H54 (cell line): ENCODE results near the gene ODC1.
"Not testable (repeated sequence)": the region's sequence is repeated elsewhere in the genome, so short reads cannot be mapped to it uniquely, and the experiment has no call there.

Experiments used
- DNase-seq: peaks from one replicate; pipeline ENCODE4 v3.0.0; 2011; ENCODE audit warnings: low spot score, mixed read lengths; ENCODE audit not compliant: insufficient read length
- FAIRE-seq: peaks from 3 replicates; lab custom pipeline; 2011; peaks lifted over from hg19 to GRCh38; lab: Jason Lieb, UNC
- POLR2A ChIP-seq: IDR thresholded peaks from 2 replicates; pipeline ENCODE4 v1.6.1; 2011; ENCODE audit warnings: low read depth, mild to moderate bottlenecking, low read length

The ODC1 gene

GRCh38 chr2:10447895-10448575 lies at the start of gene ODC1:
TSS of gene ODC1 (minus strand) at chr2:10448327. CDS start at chr2:10445032, 3,295 bp downstream.
- TF ChIP-seq POLR2A = peak; percentile 84
- DNase-seq = no peak
- no peak for FAIRE-seq

GRCh38 chr2:10497797-10498251 lies 49.7 kb upstream of the ODC1 start:
- FAIRE-seq = no peak
- peak; percentile 95 for DNase-seq

GRCh38 chr2:10495988-10496313 lies 47.8 kb upstream of the ODC1 start:
- no peak for DNase-seq
- TF ChIP-seq POLR2A = no peak
- FAIRE-seq = no peak

More at GRCh38 chr2:10497797-10498251, 49.7 kb upstream of the ODC1 start:
- no peak for TF ChIP-seq POLR2A

- no peak for FAIRE-seq
- TF ChIP-seq POLR2A = no peak
- DNase-seq = no peak
Observed at GRCh38 chr2:10495311-10495987, 47.3 kb upstream of the ODC1 start.

GRCh38 chr2:10494351-10495066 lies 46.4 kb upstream of the ODC1 start:
- no peak for FAIRE-seq
- no peak for TF ChIP-seq POLR2A
- no peak for DNase-seq

- DNase-seq = peak; percentile 93
- FAIRE-seq = peak; percentile 93
- TF ChIP-seq POLR2A = no peak
Observed at GRCh38 chr2:10493634-10494281, 45.6 kb upstream of the ODC1 start.

- no peak for TF ChIP-seq POLR2A
- no peak for FAIRE-seq
- DNase-seq = no peak
Observed at GRCh38 chr2:10493075-10493633, 45.0 kb upstream of the ODC1 start.

- DNase-seq (no peak), FAIRE-seq (no peak)
- no peak for TF ChIP-seq POLR2A
Observed at GRCh38 chr2:10490806-10491291, 42.7 kb upstream of the ODC1 start.

- no peak for TF ChIP-seq POLR2A
- no peak for FAIRE-seq
Observed at GRCh38 chr2:10489842-10490555, 41.9 kb upstream of the ODC1 start.

GRCh38 chr2:10488142-10488541 lies 40.0 kb upstream of the ODC1 start:
- DNase-seq, FAIRE-seq: not testable (repeated sequence)

More at GRCh38 chr2:10489842-10490555, 41.9 kb upstream of the ODC1 start:
- DNase-seq = no peak

- FAIRE-seq, DNase-seq: not testable (repeated sequence)
Observed at GRCh38 chr2:10487741-10488104, 39.6 kb upstream of the ODC1 start.

GRCh38 chr2:10487081-10487740 lies 39.1 kb upstream of the ODC1 start:
- TF ChIP-seq POLR2A = no peak
- no peak for FAIRE-seq
- no peak for DNase-seq

GRCh38 chr2:10486601-10487079 lies 38.5 kb upstream of the ODC1 start:
- FAIRE-seq (no peak), DNase-seq (no peak)
- no peak for TF ChIP-seq POLR2A
